HepG2 (cell line): ENCODE measurements around the gene IMPDH2. TPM values are rescaled to one million over a fixed set of nuclear protein-coding genes. Genes with fewer than 3 reads are reported as not detected.

Experiments used
- NFRKB ChIP-seq: fragments of 450-650 bp; IDR thresholded peaks from 2 replicates; pipeline ENCODE4 v1.6.1; 2017
- NR2F1 ChIP-seq, 2 experiments: fragments of 450-650 bp in 1 of 2; formaldehyde crosslinking in 1 of 2; IDR thresholded peaks; 2 replicates each; pipeline versions ENCODE4 v1.5.0 to v1.6.1; 2016 to 2020; ENCODE audit warnings: mild to moderate bottlenecking in 1 of 2, missing compliant biosample characterization in 1 of 2, missing genetic modification reagents in 1 of 2, moderate library complexity in 1 of 2
- PHF21A ChIP-seq: sonication (generic); formaldehyde crosslinking; IDR thresholded peaks from 2 replicates; pipeline ENCODE4 v1.5.0; 2020; ENCODE audit warnings: mild to moderate bottlenecking, missing genetic modification reagents
- PHF5A ChIP-seq: IDR thresholded peaks from one replicate; pipeline ENCODE4 v1.6.1; 2018; ENCODE audit warnings: low read depth, missing genetic modification reagents; ENCODE audit not compliant: unreplicated experiment
- POLR2AphosphoS5 ChIP-seq: IDR thresholded peaks from 2 replicates; pipeline ENCODE4 v1.6.1; 2012; ENCODE audit warnings: low read depth, low read length
- PPARG ChIP-seq: conservative IDR thresholded peaks from 2 replicates; pipeline ENCODE4 v1.6.1; 2016; ENCODE audit warnings: missing biosample characterization, missing genetic modification reagents
- THAP11 ChIP-seq: IDR thresholded peaks from 2 replicates; pipeline ENCODE4 v1.6.1; 2016; ENCODE audit warnings: missing biosample characterization, missing genetic modification reagents
- TOPORS ChIP-seq: sonication (generic); formaldehyde crosslinking; IDR thresholded peaks from 2 replicates; pipeline ENCODE4 v1.8.0; 2023; ENCODE audit warnings: mild to moderate bottlenecking, missing genetic modification reagents
- ZNF274 ChIP-seq: sonication (generic); formaldehyde crosslinking; IDR thresholded peaks from 2 replicates; pipeline ENCODE4 v1.5.1; 2020; ENCODE audit warnings: mild to moderate bottlenecking, missing genetic modification reagents
- ZNF34 ChIP-seq: sonication (generic); formaldehyde crosslinking; IDR thresholded peaks from 2 replicates; pipeline ENCODE4 v1.4.0; 2020; ENCODE audit warnings: mild to moderate bottlenecking, missing genetic modification reagents, borderline replicate concordance
- ZNF44 ChIP-seq: sonication (generic); formaldehyde crosslinking; IDR thresholded peaks from 2 replicates; pipeline ENCODE4 v1.5.1; 2020; ENCODE audit warnings: mild to moderate bottlenecking, missing genetic modification reagents
- ZNF496 ChIP-seq: sonication (generic); formaldehyde crosslinking; IDR thresholded peaks from 2 replicates; pipeline ENCODE4 v1.8.1; 2023; ENCODE audit warnings: mild to moderate bottlenecking, moderate library complexity, missing genetic modification reagents; ENCODE audit not compliant: insufficient replicate concordance
- ZNF567 ChIP-seq: sonication (generic); formaldehyde crosslinking; IDR thresholded peaks from 2 replicates; pipeline ENCODE4 v1.8.1; 2023; ENCODE audit warnings: mild to moderate bottlenecking, missing genetic modification reagents, borderline replicate concordance
- ZNF777 ChIP-seq: sonication (generic); formaldehyde crosslinking; IDR thresholded peaks from 2 replicates; pipeline ENCODE4 v1.4.0; 2020; ENCODE audit warnings: missing genetic modification reagents
- ZNF83 ChIP-seq: sonication (generic); formaldehyde crosslinking; IDR thresholded peaks from 2 replicates; pipeline ENCODE4 v1.4.0; 2020; ENCODE audit warnings: missing genetic modification reagents, mild to moderate bottlenecking, borderline replicate concordance
- ZSCAN9 ChIP-seq: IDR thresholded peaks from 2 replicates; pipeline ENCODE4 v1.6.1; 2016; ENCODE audit warnings: borderline replicate concordance
- polyA plus RNA-seq, 8 experiments: library from polyadenylated mRNA; depleted of rRNA in 3 of 8; stranded (reverse) in 7 of 8; unstranded in 1 of 8; fragments of >200 nt; fragmentation: Illumina TruSeq in 4 of 8; extraction: Trizol in 4 of 8; gene quantifications; 2 replicates each; pipeline versions ENCODE4 v1.2.1 to v1.2.3, GENCODE V29; 2011 to 2016; ENCODE audit warnings: low read depth in 4 of 8, missing spikeins in 1 of 8, mixed read lengths in 1 of 8; ENCODE audit not compliant: insufficient read depth in 1 of 8
- total RNA-seq, 5 experiments: library from RNA; depleted of rRNA; stranded (reverse); fragments of >200 nt; fragmentation: Illumina TruSeq; extraction: Trizol; gene quantifications; 2 replicates each; pipeline ENCODE4 v1.2.3, GENCODE V29; 2016; ENCODE audit warnings: low read depth in 1 of 5
- TF ChIP-seq, protein P1 (sequence below): sonication (generic); formaldehyde crosslinking; IDR thresholded peaks from 2 replicates; pipeline ENCODE4 v1.8.1; 2023; ENCODE audit warnings: mild to moderate bottlenecking, inconsistent platforms, moderate library complexity, missing genetic modification reagents, borderline replicate concordance
- TF ChIP-seq, protein P2 (sequence below): sonication (generic); formaldehyde crosslinking; IDR thresholded peaks from 2 replicates; pipeline ENCODE4 v1.8.0; 2023; ENCODE audit warnings: mild to moderate bottlenecking, missing genetic modification reagents
- TF ChIP-seq, protein P3 (sequence below): sonication (generic); formaldehyde crosslinking; IDR thresholded peaks from 2 replicates; pipeline ENCODE4 v1.5.0; 2020; ENCODE audit warnings: missing genetic modification reagents, mild to moderate bottlenecking, borderline replicate concordance
- TF ChIP-seq, protein P4 (sequence below): sonication (generic); formaldehyde crosslinking; IDR thresholded peaks from 2 replicates; pipeline ENCODE4 v1.5.1; 2020; ENCODE audit warnings: missing genetic modification reagents, mild to moderate bottlenecking, borderline replicate concordance
- TF ChIP-seq, protein P5 (sequence below): sonication (generic); formaldehyde crosslinking; conservative IDR thresholded peaks from 2 replicates; pipeline ENCODE4 v1.8.0; 2022; ENCODE audit warnings: mild to moderate bottlenecking, moderate library complexity, missing genetic modification reagents

Gene IMPDH2
- total and polyA plus RNA-seq, 2 of the 13 experiments (the other 11 are each of a cell fraction or from before 2014, with no cell fraction given): 248 to 260 TPM

DNA sequence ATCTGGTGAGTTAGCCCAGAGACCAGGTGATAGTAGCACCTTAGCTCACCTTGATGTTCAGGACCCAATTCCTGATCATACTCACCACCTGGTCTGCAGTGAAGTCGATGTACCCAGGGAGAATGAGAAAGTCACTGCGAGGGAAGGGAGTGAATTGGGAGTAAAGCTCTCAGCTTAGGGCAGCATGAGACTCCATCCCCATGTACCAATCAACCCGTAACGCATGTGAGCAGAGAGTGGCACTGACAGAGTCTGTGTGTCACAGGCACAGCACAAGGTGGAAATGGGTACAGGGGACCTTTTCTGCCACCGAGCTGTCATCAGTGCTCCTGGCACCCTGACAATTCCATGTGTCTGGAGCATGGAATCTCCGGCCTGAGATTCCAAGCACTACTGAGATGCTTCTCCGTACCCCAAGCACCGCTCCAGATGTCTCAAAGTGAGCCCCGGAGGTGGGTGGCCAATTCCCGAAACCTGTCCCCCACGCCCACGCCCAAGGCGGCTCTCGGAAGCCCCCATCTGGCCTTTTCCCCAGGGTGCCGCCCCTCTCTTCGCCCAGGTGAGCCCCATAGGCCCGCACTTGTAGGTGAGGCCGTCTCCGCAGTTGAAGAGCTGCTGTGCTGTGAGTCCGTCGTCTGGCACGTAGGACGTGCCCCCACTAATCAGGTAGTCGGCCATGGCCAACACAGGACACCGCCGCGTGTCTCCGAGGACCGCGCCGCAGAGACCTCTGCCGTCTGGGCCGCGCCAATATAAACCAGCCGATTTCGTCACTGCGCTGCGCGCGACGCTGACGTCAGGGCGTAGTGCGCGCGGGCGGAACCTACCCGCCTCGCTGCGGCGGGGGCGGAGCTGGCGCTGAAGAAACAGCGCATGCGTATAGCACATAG is at the start of gene IMPDH2 (continued):
- TF ChIP-seq PPARG (peak; percentile 44; the same call in 1 of the 2 replicates), ZNF274 (CRISPR knock-in tag) (no peak), TOPORS (CRISPR knock-in tag) (no peak), POLR2AphosphoS5 (peak; percentile 98), ZNF567 (CRISPR knock-in tag) (0 out of 2 replicates have a peak, but pooled peaks have one; percentile 50), ZNF34 (CRISPR knock-in tag) (0 out of 2 replicates have a peak, but pooled peaks have one; percentile 59), PHF21A (CRISPR knock-in tag) (no peak; the same call in 1 of the 2 replicates), ZNF496 (CRISPR knock-in tag) (no peak), ZSCAN9 (CRISPR knock-in tag) (peak; percentile 95), ZNF44 (0 out of 2 replicates have a peak, but pooled peaks have one; percentile 55), PHF5A (CRISPR knock-in tag) (peak; percentile 37), ZNF777 (CRISPR knock-in tag) (peak; percentile 81), NFRKB (no peak), ZNF83 (peak; percentile 85; the same call in 1 of the 2 replicates), THAP11 (CRISPR knock-in tag) (peak; percentile 89), NR2F1 (CRISPR knock-in tag; IDR thresholded peaks at IDR 0.05) (peak; percentile 21 to 25; a peak in 1 of 4 replicates)
- TF ChIP-seq, protein P1, sequence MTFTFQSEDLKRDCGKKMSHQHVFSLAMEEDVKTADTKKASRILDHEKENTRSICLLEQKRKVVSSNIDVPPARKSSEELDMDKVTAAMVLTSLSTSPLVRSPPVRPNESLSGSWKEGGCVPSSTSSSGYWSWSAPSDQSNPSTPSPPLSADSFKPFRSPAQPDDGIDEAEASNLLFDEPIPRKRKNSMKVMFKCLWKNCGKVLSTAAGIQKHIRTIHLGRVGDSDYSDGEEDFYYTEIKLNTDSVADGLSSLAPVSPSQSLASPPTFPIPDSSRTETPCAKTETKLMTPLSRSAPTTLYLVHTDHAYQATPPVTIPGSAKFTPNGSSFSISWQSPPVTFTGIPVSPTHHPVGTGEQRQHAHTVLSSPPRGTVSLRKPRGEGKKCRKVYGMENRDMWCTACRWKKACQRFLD (CRISPR knock-in tag): peak; percentile 89
- TF ChIP-seq, protein P2, sequence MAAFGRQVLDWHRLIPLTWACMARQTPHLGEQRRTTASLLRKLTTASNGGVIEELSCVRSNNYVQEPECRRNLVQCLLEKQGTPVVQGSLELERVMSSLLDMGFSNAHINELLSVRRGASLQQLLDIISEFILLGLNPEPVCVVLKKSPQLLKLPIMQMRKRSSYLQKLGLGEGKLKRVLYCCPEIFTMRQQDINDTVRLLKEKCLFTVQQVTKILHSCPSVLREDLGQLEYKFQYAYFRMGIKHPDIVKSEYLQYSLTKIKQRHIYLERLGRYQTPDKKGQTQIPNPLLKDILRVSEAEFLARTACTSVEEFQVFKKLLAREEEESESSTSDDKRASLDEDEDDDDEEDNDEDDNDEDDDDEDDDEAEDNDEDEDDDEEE (CRISPR knock-in tag): peak; percentile 72; the same call in 1 of the 2 replicates
- TF ChIP-seq, protein P3, sequence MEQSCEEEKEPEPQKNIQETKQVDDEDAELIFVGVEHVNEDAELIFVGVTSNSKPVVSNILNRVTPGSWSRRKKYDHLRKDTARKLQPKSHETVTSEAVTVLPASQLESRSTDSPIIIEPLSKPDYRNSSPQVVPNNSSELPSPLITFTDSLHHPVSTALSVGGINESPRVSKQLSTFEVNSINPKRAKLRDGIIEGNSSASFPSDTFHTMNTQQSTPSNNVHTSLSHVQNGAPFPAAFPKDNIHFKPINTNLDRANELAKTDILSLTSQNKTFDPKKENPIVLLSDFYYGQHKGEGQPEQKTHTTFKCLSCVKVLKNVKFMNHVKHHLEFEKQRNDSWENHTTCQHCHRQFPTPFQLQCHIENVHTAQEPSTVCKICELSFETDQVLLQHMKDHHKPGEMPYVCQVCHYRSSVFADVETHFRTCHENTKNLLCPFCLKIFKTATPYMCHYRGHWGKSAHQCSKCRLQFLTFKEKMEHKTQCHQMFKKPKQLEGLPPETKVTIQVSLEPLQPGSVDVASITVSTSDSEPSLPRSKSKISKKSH (CRISPR knock-in tag): peak; percentile 98
- TF ChIP-seq, protein P4, sequence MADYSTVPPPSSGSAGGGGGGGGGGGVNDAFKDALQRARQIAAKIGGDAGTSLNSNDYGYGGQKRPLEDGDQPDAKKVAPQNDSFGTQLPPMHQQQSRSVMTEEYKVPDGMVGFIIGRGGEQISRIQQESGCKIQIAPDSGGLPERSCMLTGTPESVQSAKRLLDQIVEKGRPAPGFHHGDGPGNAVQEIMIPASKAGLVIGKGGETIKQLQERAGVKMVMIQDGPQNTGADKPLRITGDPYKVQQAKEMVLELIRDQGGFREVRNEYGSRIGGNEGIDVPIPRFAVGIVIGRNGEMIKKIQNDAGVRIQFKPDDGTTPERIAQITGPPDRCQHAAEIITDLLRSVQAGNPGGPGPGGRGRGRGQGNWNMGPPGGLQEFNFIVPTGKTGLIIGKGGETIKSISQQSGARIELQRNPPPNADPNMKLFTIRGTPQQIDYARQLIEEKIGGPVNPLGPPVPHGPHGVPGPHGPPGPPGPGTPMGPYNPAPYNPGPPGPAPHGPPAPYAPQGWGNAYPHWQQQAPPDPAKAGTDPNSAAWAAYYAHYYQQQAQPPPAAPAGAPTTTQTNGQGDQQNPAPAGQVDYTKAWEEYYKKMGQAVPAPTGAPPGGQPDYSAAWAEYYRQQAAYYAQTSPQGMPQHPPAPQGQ: peak; percentile 84; the same call in 1 of the 2 replicates
- TF ChIP-seq, protein P5, sequence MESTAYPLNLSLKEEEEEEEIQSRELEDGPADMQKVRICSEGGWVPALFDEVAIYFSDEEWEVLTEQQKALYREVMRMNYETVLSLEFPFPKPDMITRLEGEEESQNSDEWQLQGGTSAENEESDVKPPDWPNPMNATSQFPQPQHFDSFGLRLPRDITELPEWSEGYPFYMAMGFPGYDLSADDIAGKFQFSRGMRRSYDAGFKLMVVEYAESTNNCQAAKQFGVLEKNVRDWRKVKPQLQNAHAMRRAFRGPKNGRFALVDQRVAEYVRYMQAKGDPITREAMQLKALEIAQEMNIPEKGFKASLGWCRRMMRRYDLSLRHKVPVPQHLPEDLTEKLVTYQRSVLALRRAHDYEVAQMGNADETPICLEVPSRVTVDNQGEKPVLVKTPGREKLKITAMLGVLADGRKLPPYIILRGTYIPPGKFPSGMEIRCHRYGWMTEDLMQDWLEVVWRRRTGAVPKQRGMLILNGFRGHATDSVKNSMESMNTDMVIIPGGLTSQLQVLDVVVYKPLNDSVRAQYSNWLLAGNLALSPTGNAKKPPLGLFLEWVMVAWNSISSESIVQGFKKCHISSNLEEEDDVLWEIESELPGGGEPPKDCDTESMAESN: peak; percentile 98
